K562 (cell line): ENCODE results near the gene KAZALD1. TPM values are rescaled to one million over a fixed set of nuclear protein-coding genes. Genes with fewer than 3 reads are reported as not detected.
A peak's percentile ranks its signal among the peaks of the same experiment; 100 is the strongest.

Experiments
- ARID3A ChIP-seq: IDR thresholded peaks from 2 replicates; pipeline ENCODE4 v1.6.1; 2012; ENCODE audit warnings: low read depth, low read length, improper control_type of control experiment, borderline replicate concordance
- ARNT ChIP-seq, 2 experiments: fragments of 450-650 bp; IDR thresholded peaks; 2 replicates each; pipeline ENCODE4 v1.6.1; 2016; ENCODE audit warnings: mild to moderate bottlenecking in 1 of 2
- CBFA2T3 ChIP-seq: fragments of 450-650 bp; IDR thresholded peaks from 2 replicates; pipeline ENCODE4 v1.6.1; 2017
- DACH1 ChIP-seq: fragments of 450-650 bp; IDR thresholded peaks from 2 replicates; pipeline ENCODE4 v1.6.1; 2018; ENCODE audit not compliant: partially characterized antibody
- ETS1 ChIP-seq: conservative IDR thresholded peaks from 2 replicates; pipeline ENCODE4 v1.6.1; 2011; ENCODE audit warnings: low read depth, mild to moderate bottlenecking, low read length; ENCODE audit not compliant: control insufficient read depth
- FOXK1 ChIP-seq: sonication (generic); formaldehyde crosslinking; IDR thresholded peaks from 2 replicates; pipeline ENCODE4 v1.8.0; 2022; ENCODE audit warnings: missing genetic modification reagents, mild to moderate bottlenecking, borderline replicate concordance
- GMEB1 ChIP-seq: fragments of 250-450 bp; sonication (Bioruptor Pico); IDR thresholded peaks from 2 replicates; pipeline ENCODE4 v1.4.0; 2020; ENCODE audit warnings: mild to moderate bottlenecking
- KAT7 ChIP-seq: sonication (generic); formaldehyde crosslinking; IDR thresholded peaks from 2 replicates; pipeline ENCODE4 v1.8.0; 2022; ENCODE audit warnings: missing genetic modification reagents, mild to moderate bottlenecking, borderline replicate concordance
- PHB ChIP-seq: fragments of 250-450 bp; sonication (Bioruptor Pico); IDR thresholded peaks from 2 replicates; pipeline ENCODE4 v1.5.0; 2021
- POLR2AphosphoS5 ChIP-seq: IDR thresholded peaks from 2 replicates; pipeline ENCODE4 v1.6.1; 2011; ENCODE audit warnings: mild to moderate bottlenecking, low read depth, low read length, moderate library complexity; ENCODE audit not compliant: control insufficient read depth, insufficient read depth
- PREB ChIP-seq: sonication (generic); formaldehyde crosslinking; IDR thresholded peaks from 2 replicates; pipeline ENCODE4 v1.8.1; 2023; ENCODE audit warnings: mild to moderate bottlenecking, missing genetic modification reagents
- RNF2 ChIP-seq: sonication (generic); IDR thresholded peaks from 2 replicates; pipeline ENCODE4 v1.6.1; 2016
- SUPT5H ChIP-seq: fragments of 450-650 bp; IDR thresholded peaks from 2 replicates; pipeline ENCODE4 v1.6.1; 2016
- TARDBP ChIP-seq: fragments of 450-650 bp; IDR thresholded peaks from 2 replicates; pipeline ENCODE4 v1.6.1; 2016
- THAP12 ChIP-seq: fragments of 250-450 bp; sonication (Bioruptor Pico); IDR thresholded peaks from 2 replicates; pipeline ENCODE4 v1.9.0; 2021; ENCODE audit warnings: mild to moderate bottlenecking, inconsistent platforms
- ZNF165 ChIP-seq: fragments of 250-450 bp; sonication (Bioruptor Pico); IDR thresholded peaks from 2 replicates; pipeline ENCODE4 v1.4.0; 2020; ENCODE audit warnings: borderline replicate concordance
- ZNF239 ChIP-seq: fragments of 250-450 bp; sonication (Bioruptor Pico); IDR thresholded peaks from 2 replicates; pipeline ENCODE4 v1.4.0; 2020; ENCODE audit warnings: mild to moderate bottlenecking
- ZNF282 ChIP-seq: sonication (generic); formaldehyde crosslinking; IDR thresholded peaks from 2 replicates; pipeline ENCODE4 v1.8.1; 2023; ENCODE audit warnings: missing genetic modification reagents
- ZNF384 ChIP-seq: IDR thresholded peaks from 2 replicates; pipeline ENCODE4 v1.6.1; 2012; ENCODE audit warnings: low read depth, low read length, improper control_type of control experiment
- ZNF583 ChIP-seq: fragments of 250-450 bp; sonication (Bioruptor Pico); IDR thresholded peaks from 2 replicates; pipeline ENCODE4 v1.4.0; 2020
- ZNF740 ChIP-seq, 3 experiments: fragments of 200-800 bp in 1 of 3; sonication (Bioruptor generic) in 1 of 3; sonication (generic) in 1 of 3; formaldehyde crosslinking in 1 of 3; IDR thresholded peaks; 2 replicates each; pipeline versions ENCODE4 v1.6.1 to v1.8.0; 2016 to 2022; ENCODE audit warnings: mild to moderate bottlenecking in 2 of 3, missing compliant biosample characterization in 2 of 3, missing genetic modification characterization in 2 of 3, missing genetic modification reagents in 1 of 3
- polyA plus RNA-seq, 8 experiments: library from polyadenylated mRNA; depleted of rRNA in 4 of 8; stranded (reverse) in 5 of 8; unstranded in 3 of 8; fragments of >200 nt; fragmentation: Nextera tagmentation in 2 of 8; fragmentation: Illumina TruSeq in 1 of 8; extraction: Ambion mirVana in 2 of 8; extraction: Trizol in 1 of 8; gene quantifications; 2 replicates each; pipeline versions ENCODE4 v1.2.1 to v1.2.3, GENCODE V29; 2011 to 2014; ENCODE audit warnings: inconsistent platforms in 1 of 8, missing spikeins in 1 of 8
- total RNA-seq, 7 experiments: library from RNA; depleted of rRNA in 6 of 7; stranded (reverse); fragments of >200 nt in 6 of 7; fragmentation: Illumina TruSeq in 2 of 7; extraction: Trizol in 2 of 7; gene quantifications; 2 replicates each; pipeline versions ENCODE4 v1.2.1 to v1.2.3, GENCODE V29; 2011 to 2021; ENCODE audit warnings: low replicate concordance in 1 of 7

The KAZALD1 gene
- total and polyA plus RNA-seq, 9 of the 15 experiments (the other 6 are each of a cell fraction or from before 2014, with no cell fraction given), result 0.15 to 10.0 (median 4.9) TPM

- TF ChIP-seq GMEB1 (CRISPR knock-in tag), result no peak
- TF ChIP-seq PHB (CRISPR knock-in tag), result no peak
- TF ChIP-seq ARID3A, result no peak
- no peak for TF ChIP-seq DACH1
- no peak for TF ChIP-seq ZNF239 (CRISPR knock-in tag)
- TF ChIP-seq FOXK1 (CRISPR knock-in tag), result no peak
- no peak for TF ChIP-seq ZNF740 (CRISPR knock-in tag; IDR thresholded peaks at IDR 0.05)
- TF ChIP-seq ZNF740 (tag; IDR thresholded peaks at IDR 0.05), result no peak
- no peak for TF ChIP-seq ZNF282 (CRISPR knock-in tag)
- TF ChIP-seq SUPT5H, result 0 out of 2 replicates have a peak, but pooled peaks have one; percentile 37
- no peak for TF ChIP-seq KAT7 (CRISPR knock-in tag)
- no peak for TF ChIP-seq POLR2AphosphoS5
- no peak for TF ChIP-seq ETS1
- no peak for TF ChIP-seq ARNT (IDR thresholded peaks at IDR 0.05)
- TF ChIP-seq THAP12, result no peak
- TF ChIP-seq ZNF165 (CRISPR knock-in tag), result no peak
- no peak for TF ChIP-seq TARDBP
- no peak for TF ChIP-seq ZNF384
- no peak for TF ChIP-seq PREB
- TF ChIP-seq CBFA2T3, result no peak
- TF ChIP-seq ZNF583, result no peak
- TF ChIP-seq RNF2, result no peak
These were observed at the start of gene KAZALD1 (continued) for GRCh38 chr10:101061624-101062231.
